GM12878 (cell line): ENCODE results near the gene SMARCD2. TPM values are rescaled to one million over a fixed set of nuclear protein-coding genes. Genes with fewer than 3 reads are reported as not detected.
A peak's percentile ranks its signal among the peaks of the same experiment; 100 is the strongest.

Experiments used
- BACH1 ChIP-seq: fragments of 450-650 bp; IDR thresholded peaks from 2 replicates; pipeline ENCODE4 v1.6.1; 2017; ENCODE audit warnings: mild to moderate bottlenecking, borderline replicate concordance
- CBFB ChIP-seq: IDR thresholded peaks from 2 replicates; pipeline ENCODE4 v1.6.1; 2016; ENCODE audit warnings: antibody characterized with exemption, low read depth
- MEF2B ChIP-seq: fragments of 450-650 bp; IDR thresholded peaks from 2 replicates; pipeline ENCODE4 v1.6.1; 2018; ENCODE audit warnings: mild to moderate bottlenecking, moderate library complexity; ENCODE audit not compliant: partially characterized antibody, poor library complexity, severe bottlenecking
- NFYB ChIP-seq: IDR thresholded peaks from 2 replicates; pipeline ENCODE4 v1.6.1; 2011; ENCODE audit warnings: low read depth, mild to moderate bottlenecking, low read length, improper control_type of control experiment, moderate library complexity; ENCODE audit not compliant: insufficient read depth
- PAX5 ChIP-seq: IDR thresholded peaks from 2 replicates; pipeline ENCODE4 v1.6.1; 2011; ENCODE audit warnings: low read depth, low read length, borderline replicate concordance
- POLR2AphosphoS2 ChIP-seq: IDR thresholded peaks from 2 replicates; pipeline ENCODE4 v1.6.1; 2011; ENCODE audit warnings: low read depth, mild to moderate bottlenecking, low read length, improper control_type of control experiment, moderate library complexity
- RAD51 ChIP-seq: fragments of 450-650 bp; IDR thresholded peaks from 2 replicates; pipeline ENCODE4 v1.6.1; 2016; ENCODE audit warnings: moderate library complexity, mild to moderate bottlenecking, inconsistent platforms
- RUNX3 ChIP-seq: IDR thresholded peaks from 2 replicates; pipeline ENCODE4 v1.6.1; 2012; ENCODE audit warnings: low read length, inconsistent platforms
- SMARCA5 ChIP-seq: fragments of 450-650 bp; IDR thresholded peaks from 2 replicates; pipeline ENCODE4 v1.6.1; 2017; ENCODE audit warnings: mild to moderate bottlenecking
- YY1 ChIP-seq: IDR thresholded peaks from 2 replicates; pipeline ENCODE4 v1.6.1; 2011; ENCODE audit warnings: low read depth, mild to moderate bottlenecking, low read length
- polyA plus RNA-seq, 11 experiments: library from polyadenylated mRNA; depleted of rRNA in 4 of 11; unstranded in 6 of 11; stranded (reverse) in 5 of 11; fragments of >200 nt; fragmentation: Nextera tagmentation in 4 of 11; fragmentation: Illumina TruSeq in 1 of 11; extraction: Ambion mirVana in 4 of 11; extraction: Trizol in 1 of 11; gene quantifications; 1 replicate in 1 of 11; 2 replicates in 10 of 11; pipeline versions ENCODE4 v1.2.1 to v1.2.3, GENCODE V29; 2011 to 2016; ENCODE audit warnings: inconsistent platforms in 2 of 11, missing spikeins in 2 of 11, low read depth in 1 of 11
- total RNA-seq, 4 experiments: library from RNA; depleted of rRNA in 3 of 4; stranded (reverse); fragments of >200 nt in 3 of 4; fragmentation: Illumina TruSeq in 1 of 4; extraction: Trizol in 1 of 4; gene quantifications; 2 replicates each; pipeline versions ENCODE4 v1.2.1 to v1.2.3, GENCODE V29; 2013 to 2021
- TF ChIP-seq, protein P1 (sequence below): IDR thresholded peaks from 2 replicates; pipeline ENCODE4 v1.6.1; 2012; ENCODE audit warnings: improper control_type of control experiment, low read depth, low read length; ENCODE audit not compliant: insufficient replicate concordance
- TF ChIP-seq, protein P2 (sequence below): IDR thresholded peaks from 2 replicates; pipeline ENCODE4 v1.6.1; 2012; ENCODE audit warnings: mild to moderate bottlenecking, low read depth, low read length
- TF ChIP-seq, protein P3 (sequence below): fragments of 450-650 bp; IDR thresholded peaks from 2 replicates; pipeline ENCODE4 v1.6.1; 2017; ENCODE audit warnings: low read depth, mild to moderate bottlenecking, moderate library complexity
- TF ChIP-seq, protein P4 (sequence below): fragments of 450-650 bp; IDR thresholded peaks from 2 replicates; pipeline ENCODE4 v1.6.1; 2017; ENCODE audit warnings: antibody characterized with exemption, mild to moderate bottlenecking, moderate library complexity

The SMARCD2 gene
- total and polyA plus RNA-seq, 10 of the 15 experiments (the other 5 are each of a cell fraction or from before 2014, with no cell fraction given): 2.4 to 111 (median 63.6) TPM

DNA sequence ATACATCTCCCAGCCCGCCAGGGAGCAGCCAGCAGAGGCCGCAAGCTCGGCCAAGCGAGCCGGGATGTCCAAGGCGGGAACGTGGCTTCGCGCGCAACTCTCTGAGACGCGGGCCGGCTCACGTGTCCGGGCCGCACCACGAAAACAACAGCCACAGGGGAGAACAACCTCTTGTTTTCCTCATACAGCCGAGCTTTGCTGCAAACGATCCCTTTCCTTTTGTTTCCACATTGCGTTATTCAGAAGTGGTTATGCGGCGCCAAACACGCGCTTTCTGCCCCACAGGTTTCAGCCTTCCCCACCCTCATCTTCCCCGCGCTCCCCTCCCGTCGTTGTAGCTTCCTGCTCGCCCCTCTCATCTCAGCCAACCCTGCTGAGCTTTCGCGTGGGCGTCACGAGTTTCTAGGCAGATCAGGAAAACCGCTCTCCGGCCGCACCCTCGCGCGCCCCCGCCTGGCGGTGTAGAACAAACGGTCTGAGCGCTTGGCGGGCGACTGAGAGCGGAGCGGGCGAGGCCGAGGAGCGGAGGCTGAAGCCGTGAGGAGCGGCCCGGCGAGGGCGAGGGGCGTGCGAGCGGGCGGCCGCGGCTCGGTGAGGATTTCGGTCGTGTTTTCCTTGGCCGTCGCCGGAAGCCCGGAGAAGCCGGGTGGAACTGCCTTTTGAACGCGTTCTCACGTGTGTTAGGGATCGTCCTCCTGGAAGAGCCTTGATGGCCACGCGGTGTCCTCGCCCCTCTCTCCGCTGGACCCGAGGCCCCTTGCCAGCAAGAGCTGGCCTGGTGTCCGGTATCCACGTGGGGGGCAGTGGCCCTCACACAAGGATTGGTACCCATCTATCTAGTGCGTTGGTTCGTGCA, 6.6 kb upstream of the SMARCD2 start (continued):
- TF ChIP-seq, protein P1, sequence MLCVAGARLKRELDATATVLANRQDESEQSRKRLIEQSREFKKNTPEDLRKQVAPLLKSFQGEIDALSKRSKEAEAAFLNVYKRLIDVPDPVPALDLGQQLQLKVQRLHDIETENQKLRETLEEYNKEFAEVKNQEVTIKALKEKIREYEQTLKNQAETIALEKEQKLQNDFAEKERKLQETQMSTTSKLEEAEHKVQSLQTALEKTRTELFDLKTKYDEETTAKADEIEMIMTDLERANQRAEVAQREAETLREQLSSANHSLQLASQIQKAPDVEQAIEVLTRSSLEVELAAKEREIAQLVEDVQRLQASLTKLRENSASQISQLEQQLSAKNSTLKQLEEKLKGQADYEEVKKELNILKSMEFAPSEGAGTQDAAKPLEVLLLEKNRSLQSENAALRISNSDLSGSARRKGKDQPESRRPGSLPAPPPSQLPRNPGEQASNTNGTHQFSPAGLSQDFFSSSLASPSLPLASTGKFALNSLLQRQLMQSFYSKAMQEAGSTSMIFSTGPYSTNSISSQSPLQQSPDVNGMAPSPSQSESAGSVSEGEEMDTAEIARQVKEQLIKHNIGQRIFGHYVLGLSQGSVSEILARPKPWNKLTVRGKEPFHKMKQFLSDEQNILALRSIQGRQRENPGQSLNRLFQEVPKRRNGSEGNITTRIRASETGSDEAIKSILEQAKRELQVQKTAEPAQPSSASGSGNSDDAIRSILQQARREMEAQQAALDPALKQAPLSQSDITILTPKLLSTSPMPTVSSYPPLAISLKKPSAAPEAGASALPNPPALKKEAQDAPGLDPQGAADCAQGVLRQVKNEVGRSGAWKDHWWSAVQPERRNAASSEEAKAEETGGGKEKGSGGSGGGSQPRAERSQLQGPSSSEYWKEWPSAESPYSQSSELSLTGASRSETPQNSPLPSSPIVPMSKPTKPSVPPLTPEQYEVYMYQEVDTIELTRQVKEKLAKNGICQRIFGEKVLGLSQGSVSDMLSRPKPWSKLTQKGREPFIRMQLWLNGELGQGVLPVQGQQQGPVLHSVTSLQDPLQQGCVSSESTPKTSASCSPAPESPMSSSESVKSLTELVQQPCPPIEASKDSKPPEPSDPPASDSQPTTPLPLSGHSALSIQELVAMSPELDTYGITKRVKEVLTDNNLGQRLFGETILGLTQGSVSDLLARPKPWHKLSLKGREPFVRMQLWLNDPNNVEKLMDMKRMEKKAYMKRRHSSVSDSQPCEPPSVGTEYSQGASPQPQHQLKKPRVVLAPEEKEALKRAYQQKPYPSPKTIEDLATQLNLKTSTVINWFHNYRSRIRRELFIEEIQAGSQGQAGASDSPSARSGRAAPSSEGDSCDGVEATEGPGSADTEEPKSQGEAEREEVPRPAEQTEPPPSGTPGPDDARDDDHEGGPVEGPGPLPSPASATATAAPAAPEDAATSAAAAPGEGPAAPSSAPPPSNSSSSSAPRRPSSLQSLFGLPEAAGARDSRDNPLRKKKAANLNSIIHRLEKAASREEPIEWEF: no peak
- peak; percentile 90 for TF ChIP-seq RAD51
- peak; percentile 10; the same call in 1 of the 2 replicates for TF ChIP-seq YY1
- TF ChIP-seq SMARCA5: peak; percentile 87
- TF ChIP-seq NFYB: peak; percentile 69
- TF ChIP-seq, protein P2, sequence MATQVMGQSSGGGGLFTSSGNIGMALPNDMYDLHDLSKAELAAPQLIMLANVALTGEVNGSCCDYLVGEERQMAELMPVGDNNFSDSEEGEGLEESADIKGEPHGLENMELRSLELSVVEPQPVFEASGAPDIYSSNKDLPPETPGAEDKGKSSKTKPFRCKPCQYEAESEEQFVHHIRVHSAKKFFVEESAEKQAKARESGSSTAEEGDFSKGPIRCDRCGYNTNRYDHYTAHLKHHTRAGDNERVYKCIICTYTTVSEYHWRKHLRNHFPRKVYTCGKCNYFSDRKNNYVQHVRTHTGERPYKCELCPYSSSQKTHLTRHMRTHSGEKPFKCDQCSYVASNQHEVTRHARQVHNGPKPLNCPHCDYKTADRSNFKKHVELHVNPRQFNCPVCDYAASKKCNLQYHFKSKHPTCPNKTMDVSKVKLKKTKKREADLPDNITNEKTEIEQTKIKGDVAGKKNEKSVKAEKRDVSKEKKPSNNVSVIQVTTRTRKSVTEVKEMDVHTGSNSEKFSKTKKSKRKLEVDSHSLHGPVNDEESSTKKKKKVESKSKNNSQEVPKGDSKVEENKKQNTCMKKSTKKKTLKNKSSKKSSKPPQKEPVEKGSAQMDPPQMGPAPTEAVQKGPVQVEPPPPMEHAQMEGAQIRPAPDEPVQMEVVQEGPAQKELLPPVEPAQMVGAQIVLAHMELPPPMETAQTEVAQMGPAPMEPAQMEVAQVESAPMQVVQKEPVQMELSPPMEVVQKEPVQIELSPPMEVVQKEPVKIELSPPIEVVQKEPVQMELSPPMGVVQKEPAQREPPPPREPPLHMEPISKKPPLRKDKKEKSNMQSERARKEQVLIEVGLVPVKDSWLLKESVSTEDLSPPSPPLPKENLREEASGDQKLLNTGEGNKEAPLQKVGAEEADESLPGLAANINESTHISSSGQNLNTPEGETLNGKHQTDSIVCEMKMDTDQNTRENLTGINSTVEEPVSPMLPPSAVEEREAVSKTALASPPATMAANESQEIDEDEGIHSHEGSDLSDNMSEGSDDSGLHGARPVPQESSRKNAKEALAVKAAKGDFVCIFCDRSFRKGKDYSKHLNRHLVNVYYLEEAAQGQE: no peak
- TF ChIP-seq POLR2AphosphoS2: no peak
- 0 out of 2 replicates have a peak, but pooled peaks have one; percentile 16 for TF ChIP-seq PAX5
- TF ChIP-seq RUNX3: peak; percentile 84
- peak; percentile 39 for TF ChIP-seq MEF2B
- TF ChIP-seq, protein P3, sequence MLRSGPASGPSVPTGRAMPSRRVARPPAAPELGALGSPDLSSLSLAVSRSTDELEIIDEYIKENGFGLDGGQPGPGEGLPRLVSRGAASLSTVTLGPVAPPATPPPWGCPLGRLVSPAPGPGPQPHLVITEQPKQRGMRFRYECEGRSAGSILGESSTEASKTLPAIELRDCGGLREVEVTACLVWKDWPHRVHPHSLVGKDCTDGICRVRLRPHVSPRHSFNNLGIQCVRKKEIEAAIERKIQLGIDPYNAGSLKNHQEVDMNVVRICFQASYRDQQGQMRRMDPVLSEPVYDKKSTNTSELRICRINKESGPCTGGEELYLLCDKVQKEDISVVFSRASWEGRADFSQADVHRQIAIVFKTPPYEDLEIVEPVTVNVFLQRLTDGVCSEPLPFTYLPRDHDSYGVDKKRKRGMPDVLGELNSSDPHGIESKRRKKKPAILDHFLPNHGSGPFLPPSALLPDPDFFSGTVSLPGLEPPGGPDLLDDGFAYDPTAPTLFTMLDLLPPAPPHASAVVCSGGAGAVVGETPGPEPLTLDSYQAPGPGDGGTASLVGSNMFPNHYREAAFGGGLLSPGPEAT: peak; percentile 93
- TF ChIP-seq, protein P4, sequence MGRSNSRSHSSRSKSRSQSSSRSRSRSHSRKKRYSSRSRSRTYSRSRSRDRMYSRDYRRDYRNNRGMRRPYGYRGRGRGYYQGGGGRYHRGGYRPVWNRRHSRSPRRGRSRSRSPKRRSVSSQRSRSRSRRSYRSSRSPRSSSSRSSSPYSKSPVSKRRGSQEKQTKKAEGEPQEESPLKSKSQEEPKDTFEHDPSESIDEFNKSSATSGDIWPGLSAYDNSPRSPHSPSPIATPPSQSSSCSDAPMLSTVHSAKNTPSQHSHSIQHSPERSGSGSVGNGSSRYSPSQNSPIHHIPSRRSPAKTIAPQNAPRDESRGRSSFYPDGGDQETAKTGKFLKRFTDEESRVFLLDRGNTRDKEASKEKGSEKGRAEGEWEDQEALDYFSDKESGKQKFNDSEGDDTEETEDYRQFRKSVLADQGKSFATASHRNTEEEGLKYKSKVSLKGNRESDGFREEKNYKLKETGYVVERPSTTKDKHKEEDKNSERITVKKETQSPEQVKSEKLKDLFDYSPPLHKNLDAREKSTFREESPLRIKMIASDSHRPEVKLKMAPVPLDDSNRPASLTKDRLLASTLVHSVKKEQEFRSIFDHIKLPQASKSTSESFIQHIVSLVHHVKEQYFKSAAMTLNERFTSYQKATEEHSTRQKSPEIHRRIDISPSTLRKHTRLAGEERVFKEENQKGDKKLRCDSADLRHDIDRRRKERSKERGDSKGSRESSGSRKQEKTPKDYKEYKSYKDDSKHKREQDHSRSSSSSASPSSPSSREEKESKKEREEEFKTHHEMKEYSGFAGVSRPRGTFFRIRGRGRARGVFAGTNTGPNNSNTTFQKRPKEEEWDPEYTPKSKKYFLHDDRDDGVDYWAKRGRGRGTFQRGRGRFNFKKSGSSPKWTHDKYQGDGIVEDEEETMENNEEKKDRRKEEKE: peak; percentile 95
- 0 out of 2 replicates have a peak, but pooled peaks have one; percentile 24 for TF ChIP-seq BACH1
- peak; percentile 84; the same call in 1 of the 2 replicates for TF ChIP-seq CBFB
